Retina (tissue), 1 donor: Measurements from ENCODE around the gene WDR55.
"Not testable (repeated sequence)": the region's sequence is repeated elsewhere in the genome, so short reads cannot be mapped to it uniquely, and the experiment has no call there.

Experiments
- DNase-seq: peaks from one replicate; pipeline ENCODE4 v3.0.0-alpha.2; 2016

WDR55 gene

GRCh38 chr5:140664359-140665119 is at the start of gene WDR55:
WDR55 (plus strand) TSS chr5:140664904; CDS start chr5:140664913, 9 bp downstream.
- peak; percentile 94 for DNase-seq

GRCh38 chr5:140622301-140622700 is 42.4 kb upstream of the WDR55 start:
- DNase-seq: no peak

- DNase-seq: not testable (repeated sequence)
These were observed 41.6 kb upstream of the WDR55 start for GRCh38 chr5:140623061-140623460.

- not testable (repeated sequence) for DNase-seq
These were observed 39.8 kb upstream of the WDR55 start for GRCh38 chr5:140624886-140625285.

GRCh38 chr5:140627972-140628371 is 36.7 kb upstream of the WDR55 start:
- DNase-seq: no peak

GRCh38 chr5:140628711-140629110 is 36.0 kb upstream of the WDR55 start:
- no peak for DNase-seq

GRCh38 chr5:140630292-140631035 is 34.2 kb upstream of the WDR55 start:
- no peak for DNase-seq

- DNase-seq: no peak
These were observed 33.7 kb upstream of the WDR55 start for GRCh38 chr5:140631036-140631417.

GRCh38 chr5:140631831-140632365 is 32.8 kb upstream of the WDR55 start:
- peak; percentile 81 for DNase-seq

GRCh38 chr5:140632366-140633020 is 32.2 kb upstream of the WDR55 start:
- peak; percentile 81 for DNase-seq

- no peak for DNase-seq
These were observed 31.7 kb upstream of the WDR55 start, which contains the start of gene CD14 for GRCh38 chr5:140633021-140633471. CD14 (minus strand) TSS chr5:140633175; CDS start chr5:140633071, 104 bp downstream.

GRCh38 chr5:140633501-140633900 is 31.2 kb upstream of the WDR55 start:
- no peak for DNase-seq

- no peak for DNase-seq
These were observed 30.6 kb upstream of the WDR55 start for GRCh38 chr5:140634103-140634502.

GRCh38 chr5:140635291-140636257 is 29.1 kb upstream of the WDR55 start:
- no peak for DNase-seq

- no peak for DNase-seq
These were observed 27.2 kb upstream of the WDR55 start for GRCh38 chr5:140637371-140638100.

- DNase-seq: not testable (repeated sequence)
These were observed 25.9 kb upstream of the WDR55 start for GRCh38 chr5:140638898-140639147.

GRCh38 chr5:140639148-140639981 is 25.3 kb upstream of the WDR55 start, which contains the start of gene TMCO6:
TMCO6 (plus strand) TSS chr5:140639451; CDS start chr5:140639528, 77 bp downstream.
- DNase-seq: peak; percentile 91

- DNase-seq: no peak
These were observed 23.0 kb upstream of the WDR55 start for GRCh38 chr5:140641716-140642115.

- no peak for DNase-seq
These were observed 22.0 kb upstream of the WDR55 start for GRCh38 chr5:140642718-140643117.

- DNase-seq: no peak
These were observed 17.7 kb upstream of the WDR55 start for GRCh38 chr5:140647042-140647419.
